ENCODE data around the gene UVRAG.

UVRAG gene

GRCh38 chr11:76185511-76185910 lies 370.5 kb downstream of the UVRAG start:
- no peak for DNase-seq (ENCODE audit: insufficient read length, low spot score)
- TF ChIP-seq POLR2A (IDR thresholded peaks at IDR 0.05; ENCODE audit: low read depth, low read length) (no peak), TAF1 (IDR thresholded peaks at IDR 0.05; ENCODE audit: low read depth, low read length) (no peak), POU2F2 (IDR thresholded peaks at IDR 0.05; ENCODE audit: low read depth, low read length) (no peak), SPI1 (IDR thresholded peaks at IDR 0.05; ENCODE audit: low read depth, low read length) (no peak), POLR2AphosphoS5 (IDR thresholded peaks at IDR 0.05; ENCODE audit: low read depth, low read length) (no peak), PAX5 (IDR thresholded peaks at IDR 0.05; ENCODE audit: insufficient read depth, low read length, severe bottlenecking) (no peak)
- FAIRE-seq: no peak

DNA sequence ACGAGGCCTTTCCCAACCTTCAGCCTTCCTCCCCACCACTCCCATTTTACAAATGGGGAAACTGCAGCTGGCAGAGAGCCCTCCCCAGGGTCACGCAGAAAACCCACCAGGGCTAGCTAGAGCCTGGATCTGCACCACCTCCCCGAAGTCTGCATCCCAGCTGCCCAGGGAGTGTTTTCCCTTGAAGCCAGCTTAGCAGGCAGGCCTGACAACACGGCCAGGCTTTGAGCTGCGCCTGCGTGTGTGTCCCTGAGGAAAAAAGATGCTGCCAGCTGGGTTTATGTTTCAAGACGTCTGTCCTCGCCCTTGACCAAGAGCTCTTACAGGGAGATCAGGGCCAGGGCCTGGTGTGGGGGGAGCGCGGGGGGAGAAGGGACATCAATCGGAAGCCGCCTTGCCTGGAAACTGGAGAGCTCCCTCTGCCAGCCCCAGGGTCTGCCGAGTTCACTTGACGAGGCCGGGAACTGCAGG lies 371.0 kb downstream of the UVRAG start:
- DNase-seq (ENCODE audit: insufficient read length, low spot score) (no peak), FAIRE-seq (no peak)
- no peak for TF ChIP-seq POU2F2 (IDR thresholded peaks at IDR 0.05; ENCODE audit: low read depth, low read length)
- TF ChIP-seq POLR2A (IDR thresholded peaks at IDR 0.05; ENCODE audit: low read depth, low read length): no peak
- no peak for TF ChIP-seq SPI1 (IDR thresholded peaks at IDR 0.05; ENCODE audit: low read depth, low read length)
- TF ChIP-seq POLR2AphosphoS5 (IDR thresholded peaks at IDR 0.05; ENCODE audit: low read depth, low read length): no peak
- no peak for TF ChIP-seq PAX5 (IDR thresholded peaks at IDR 0.05; ENCODE audit: insufficient read depth, low read length, severe bottlenecking)
- TF ChIP-seq TAF1 (IDR thresholded peaks at IDR 0.05; ENCODE audit: low read depth, low read length): no peak

DNA sequence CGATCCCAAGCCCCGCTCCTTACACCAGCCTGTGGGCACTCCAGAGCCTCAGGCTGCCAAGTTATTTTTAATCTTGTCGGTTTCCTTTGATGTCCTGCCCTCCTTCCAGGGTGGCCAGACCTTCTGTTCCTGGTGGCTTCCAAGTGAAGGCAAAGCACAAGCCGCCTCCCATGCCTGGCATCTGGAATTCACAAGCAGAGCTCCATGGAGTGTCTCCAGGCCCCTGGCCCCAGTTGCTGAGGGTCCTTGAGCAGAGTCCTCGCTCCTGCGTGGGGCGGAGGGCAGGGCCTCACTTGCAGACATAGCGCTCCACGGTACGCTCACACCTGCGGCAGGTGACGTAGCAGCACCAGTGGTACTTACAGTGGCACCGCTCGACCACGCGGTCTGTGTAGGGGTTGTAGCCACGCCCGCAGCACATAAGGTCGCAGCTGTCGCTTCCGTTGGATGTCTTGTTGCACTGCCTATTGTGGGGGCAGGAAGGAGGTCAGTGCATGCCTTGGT lies 371.8 kb downstream of the UVRAG start:
- no peak for DNase-seq (ENCODE audit: insufficient read length, low spot score)
- FAIRE-seq: no peak

GRCh38 chr11:76188873-76189272 lies 373.9 kb downstream of the UVRAG start:
- FAIRE-seq (no peak), DNase-seq (ENCODE audit: insufficient read length, low spot score) (no peak)
- TF ChIP-seq PAX5 (IDR thresholded peaks at IDR 0.05; ENCODE audit: insufficient read depth, low read length, severe bottlenecking): no peak
- no peak for TF ChIP-seq TAF1 (IDR thresholded peaks at IDR 0.05; ENCODE audit: low read depth, low read length)
- no peak for TF ChIP-seq POLR2AphosphoS5 (IDR thresholded peaks at IDR 0.05; ENCODE audit: low read depth, low read length)
- TF ChIP-seq POLR2A (IDR thresholded peaks at IDR 0.05; ENCODE audit: low read depth, low read length): no peak
- no peak for TF ChIP-seq POU2F2 (IDR thresholded peaks at IDR 0.05; ENCODE audit: low read depth, low read length)
- TF ChIP-seq SPI1 (IDR thresholded peaks at IDR 0.05; ENCODE audit: low read depth, low read length): no peak

More for the DNA sequence above, 371.8 kb downstream of the UVRAG start:
- no peak for TF ChIP-seq POLR2AphosphoS5 (IDR thresholded peaks at IDR 0.05; ENCODE audit: low read depth, low read length)
- TF ChIP-seq PAX5 (IDR thresholded peaks at IDR 0.05; ENCODE audit: insufficient read depth, low read length, severe bottlenecking): no peak
- no peak for TF ChIP-seq POU2F2 (IDR thresholded peaks at IDR 0.05; ENCODE audit: low read depth, low read length)
- no peak for TF ChIP-seq POLR2A (IDR thresholded peaks at IDR 0.05; ENCODE audit: low read depth, low read length)
- TF ChIP-seq SPI1 (IDR thresholded peaks at IDR 0.05; ENCODE audit: low read depth, low read length): no peak
- no peak for TF ChIP-seq TAF1 (IDR thresholded peaks at IDR 0.05; ENCODE audit: low read depth, low read length)

DNA sequence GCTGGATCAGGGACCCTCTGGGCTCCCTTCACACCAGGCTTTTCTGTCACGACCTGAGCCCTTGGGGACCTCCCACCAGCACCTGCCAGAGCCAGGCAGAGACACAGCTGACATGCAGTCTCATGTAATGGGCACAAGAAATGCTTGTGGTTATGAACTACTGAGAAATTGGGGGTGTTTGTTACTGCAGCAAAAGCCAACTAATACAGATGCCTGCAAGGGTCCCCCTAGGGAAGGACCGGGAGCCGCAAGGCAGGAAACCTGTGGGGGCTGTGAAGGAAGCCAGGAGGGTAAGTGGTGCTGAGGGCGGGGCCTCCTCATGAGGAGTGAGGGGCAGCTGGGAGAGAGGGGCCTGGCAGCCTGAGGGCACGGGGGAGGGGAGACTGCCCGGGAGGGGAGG lies 374.7 kb downstream of the UVRAG start:
- DNase-seq (ENCODE audit: insufficient read length, low spot score) (no peak), FAIRE-seq (no peak)
- TF ChIP-seq POU2F2 (IDR thresholded peaks at IDR 0.05; ENCODE audit: low read depth, low read length): no peak
- TF ChIP-seq SPI1 (IDR thresholded peaks at IDR 0.05; ENCODE audit: low read depth, low read length): no peak
- no peak for TF ChIP-seq TAF1 (IDR thresholded peaks at IDR 0.05; ENCODE audit: low read depth, low read length)
- no peak for TF ChIP-seq PAX5 (IDR thresholded peaks at IDR 0.05; ENCODE audit: insufficient read depth, low read length, severe bottlenecking)
- TF ChIP-seq POLR2A (IDR thresholded peaks at IDR 0.05; ENCODE audit: low read depth, low read length): no peak
- TF ChIP-seq POLR2AphosphoS5 (IDR thresholded peaks at IDR 0.05; ENCODE audit: low read depth, low read length): no peak

GRCh38 chr11:76190376-76190775 lies 375.4 kb downstream of the UVRAG start:
- TF ChIP-seq SPI1 (IDR thresholded peaks at IDR 0.05; ENCODE audit: low read depth, low read length): no peak
- TF ChIP-seq POLR2AphosphoS5 (IDR thresholded peaks at IDR 0.05; ENCODE audit: low read depth, low read length): no peak
- no peak for TF ChIP-seq POLR2A (IDR thresholded peaks at IDR 0.05; ENCODE audit: low read depth, low read length)
- TF ChIP-seq PAX5 (IDR thresholded peaks at IDR 0.05; ENCODE audit: insufficient read depth, low read length, severe bottlenecking): no peak
- no peak for TF ChIP-seq POU2F2 (IDR thresholded peaks at IDR 0.05; ENCODE audit: low read depth, low read length)
- no peak for TF ChIP-seq TAF1 (IDR thresholded peaks at IDR 0.05; ENCODE audit: low read depth, low read length)
- no peak for FAIRE-seq
- DNase-seq (ENCODE audit: insufficient read length, low spot score): no peak

All from GM12891 (cell line).